HepG2 (cell line): ENCODE measurements around the gene RPP21. TPM values are rescaled to one million over a fixed set of nuclear protein-coding genes. Genes with fewer than 3 reads are reported as not detected.

Experiments used
- ASH2L ChIP-seq: fragments of 300-600, 200-600 bp; sonication (generic); IDR thresholded peaks from 2 replicates; pipeline ENCODE4 v1.7.0; 2017; ENCODE audit warnings: low read depth, mild to moderate bottlenecking, moderate library complexity, mixed read lengths, low read length; ENCODE audit not compliant: insufficient read length
- FOSL1 ChIP-seq: sonication (generic); formaldehyde crosslinking; IDR thresholded peaks from 2 replicates; pipeline ENCODE4 v1.9.0; 2021; ENCODE audit warnings: missing genetic modification reagents, borderline replicate concordance
- FOXK2 ChIP-seq: fragments of 450-650 bp; IDR thresholded peaks from 2 replicates; pipeline ENCODE4 v1.6.1; 2016
- MAZ ChIP-seq, 2 experiments: sonication (generic) in 1 of 2; formaldehyde crosslinking in 1 of 2; IDR thresholded peaks; 2 replicates each; pipeline versions ENCODE4 v1.5.0 to v1.6.1; 2012 to 2020; ENCODE audit warnings: low read depth in 2 of 2, mild to moderate bottlenecking in 2 of 2, borderline replicate concordance in 1 of 2, improper control_type of control experiment in 1 of 2, low read length in 1 of 2, missing genetic modification reagents in 1 of 2, moderate library complexity in 1 of 2
- NR2F2 ChIP-seq: IDR thresholded peaks from 2 replicates; pipeline ENCODE4 v1.6.1; 2012; ENCODE audit warnings: low read depth, inconsistent platforms, borderline replicate concordance
- SSRP1 ChIP-seq: IDR thresholded peaks from 2 replicates; pipeline ENCODE4 v1.6.1; 2016; ENCODE audit warnings: control low read depth
- TARDBP ChIP-seq: sonication (generic); formaldehyde crosslinking; IDR thresholded peaks from 2 replicates; pipeline ENCODE4 v1.8.0; 2022; ENCODE audit warnings: mild to moderate bottlenecking, missing genetic modification reagents
- ZNF264 ChIP-seq: sonication (generic); formaldehyde crosslinking; IDR thresholded peaks from 2 replicates; pipeline ENCODE4 v1.4.0; 2020; ENCODE audit warnings: missing genetic modification reagents
- ZNF501 ChIP-seq: sonication (generic); formaldehyde crosslinking; IDR thresholded peaks from 2 replicates; pipeline ENCODE4 v1.5.1; 2020; ENCODE audit warnings: mild to moderate bottlenecking, moderate library complexity, missing genetic modification reagents
- ZNF570 ChIP-seq: sonication (generic); formaldehyde crosslinking; IDR thresholded peaks from 2 replicates; pipeline ENCODE4 v1.4.0; 2020; ENCODE audit warnings: mild to moderate bottlenecking, missing genetic modification reagents, borderline replicate concordance
- ZNF761 ChIP-seq: sonication (generic); formaldehyde crosslinking; conservative IDR thresholded peaks from 2 replicates; pipeline ENCODE4 v1.4.0; 2020; ENCODE audit warnings: mild to moderate bottlenecking, missing genetic modification reagents
- polyA plus RNA-seq, 8 experiments: library from polyadenylated mRNA; depleted of rRNA in 3 of 8; stranded (reverse) in 7 of 8; unstranded in 1 of 8; fragments of >200 nt; fragmentation: Illumina TruSeq in 4 of 8; extraction: Trizol in 4 of 8; gene quantifications; 2 replicates each; pipeline versions ENCODE4 v1.2.1 to v1.2.3, GENCODE V29; 2011 to 2016; ENCODE audit warnings: low read depth in 4 of 8, missing spikeins in 1 of 8, mixed read lengths in 1 of 8; ENCODE audit not compliant: insufficient read depth in 1 of 8
- total RNA-seq, 5 experiments: library from RNA; depleted of rRNA; stranded (reverse); fragments of >200 nt; fragmentation: Illumina TruSeq; extraction: Trizol; gene quantifications; 2 replicates each; pipeline ENCODE4 v1.2.3, GENCODE V29; 2016; ENCODE audit warnings: low read depth in 1 of 5
- TF ChIP-seq, protein P1 (sequence below), 2 experiments: sonication (generic) in 1 of 2; formaldehyde crosslinking in 1 of 2; IDR thresholded peaks; 2 replicates each; pipeline versions ENCODE4 v1.5.1 to v1.6.1; 2011 to 2020; ENCODE audit warnings: borderline replicate concordance in 1 of 2, low read depth in 1 of 2, low read length in 1 of 2, mild to moderate bottlenecking in 1 of 2, missing genetic modification reagents in 1 of 2, moderate library complexity in 1 of 2
- TF ChIP-seq, protein P2 (sequence below): sonication (generic); formaldehyde crosslinking; IDR thresholded peaks from 2 replicates; pipeline ENCODE4; 2020; ENCODE audit warnings: missing genetic modification reagents, mild to moderate bottlenecking, borderline replicate concordance
- TF ChIP-seq, protein P3 (sequence below): sonication (generic); formaldehyde crosslinking; IDR thresholded peaks from one replicate; pipeline ENCODE4 v1.5.1; 2020; ENCODE audit warnings: mild to moderate bottlenecking, missing genetic modification reagents; ENCODE audit errors: not compliant biosample characterization

The RPP21 gene
- total and polyA plus RNA-seq, 2 of the 13 experiments (the other 11 are each of a cell fraction or from before 2014, with no cell fraction given), result 53.1 to 72.3 TPM

DNA sequence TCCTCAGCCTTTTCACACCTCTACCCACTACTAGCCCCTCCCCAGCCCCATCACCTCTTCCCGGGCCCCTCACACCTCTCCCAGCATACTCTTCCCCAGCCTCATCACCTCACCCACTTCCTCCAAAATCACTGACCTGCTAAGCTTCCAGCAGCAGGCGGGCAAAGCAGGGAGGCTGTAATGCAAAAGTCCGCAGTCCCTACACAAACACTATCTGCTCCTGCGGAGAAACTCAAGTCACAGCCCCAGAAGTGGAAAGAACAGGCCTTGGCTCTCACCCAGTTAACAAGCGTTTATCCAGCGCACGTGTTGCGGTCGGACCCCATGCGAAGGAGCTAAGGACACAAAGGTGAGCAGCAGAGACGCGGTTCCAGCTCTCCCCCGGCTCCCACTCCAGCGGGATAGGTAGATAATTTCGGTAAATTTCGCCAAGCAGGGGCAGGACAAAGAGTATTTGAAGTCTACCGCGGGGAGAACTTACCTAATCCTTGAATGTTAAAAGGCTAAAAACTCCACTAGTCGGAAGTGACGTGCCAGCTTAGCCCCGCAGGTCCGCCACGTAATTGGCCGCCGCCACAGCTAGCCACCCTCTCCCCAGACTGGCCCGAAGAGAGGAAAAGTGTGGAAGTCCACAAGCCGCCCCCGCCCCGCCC, 19.0 kb upstream of the RPP21 start (continued):
- 0 out of 2 replicates have a peak, but pooled peaks have one; percentile 59 for TF ChIP-seq ZNF570
- TF ChIP-seq, protein P1, sequence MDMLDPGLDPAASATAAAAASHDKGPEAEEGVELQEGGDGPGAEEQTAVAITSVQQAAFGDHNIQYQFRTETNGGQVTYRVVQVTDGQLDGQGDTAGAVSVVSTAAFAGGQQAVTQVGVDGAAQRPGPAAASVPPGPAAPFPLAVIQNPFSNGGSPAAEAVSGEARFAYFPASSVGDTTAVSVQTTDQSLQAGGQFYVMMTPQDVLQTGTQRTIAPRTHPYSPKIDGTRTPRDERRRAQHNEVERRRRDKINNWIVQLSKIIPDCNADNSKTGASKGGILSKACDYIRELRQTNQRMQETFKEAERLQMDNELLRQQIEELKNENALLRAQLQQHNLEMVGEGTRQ (IDR thresholded peaks at IDR 0.05; ENCODE audit: low read depth, low read length), result no peak
- TF ChIP-seq, protein P1 (CRISPR knock-in tag; IDR thresholded peaks at IDR 0.05; ENCODE audit: borderline replicate concordance), result 0 out of 2 replicates have a peak, but pooled peaks have one; percentile 36
- TF ChIP-seq TARDBP (CRISPR knock-in tag), result peak; percentile 51; the same call in 1 of the 2 replicates
- TF ChIP-seq ZNF264, result 0 out of 2 replicates have a peak, but pooled peaks have one; percentile 19
- TF ChIP-seq ZNF761 (CRISPR knock-in tag), result 0 out of 2 replicates have a peak, but pooled peaks have one; percentile 15
- TF ChIP-seq FOXK2, result no peak
- TF ChIP-seq, protein P2, sequence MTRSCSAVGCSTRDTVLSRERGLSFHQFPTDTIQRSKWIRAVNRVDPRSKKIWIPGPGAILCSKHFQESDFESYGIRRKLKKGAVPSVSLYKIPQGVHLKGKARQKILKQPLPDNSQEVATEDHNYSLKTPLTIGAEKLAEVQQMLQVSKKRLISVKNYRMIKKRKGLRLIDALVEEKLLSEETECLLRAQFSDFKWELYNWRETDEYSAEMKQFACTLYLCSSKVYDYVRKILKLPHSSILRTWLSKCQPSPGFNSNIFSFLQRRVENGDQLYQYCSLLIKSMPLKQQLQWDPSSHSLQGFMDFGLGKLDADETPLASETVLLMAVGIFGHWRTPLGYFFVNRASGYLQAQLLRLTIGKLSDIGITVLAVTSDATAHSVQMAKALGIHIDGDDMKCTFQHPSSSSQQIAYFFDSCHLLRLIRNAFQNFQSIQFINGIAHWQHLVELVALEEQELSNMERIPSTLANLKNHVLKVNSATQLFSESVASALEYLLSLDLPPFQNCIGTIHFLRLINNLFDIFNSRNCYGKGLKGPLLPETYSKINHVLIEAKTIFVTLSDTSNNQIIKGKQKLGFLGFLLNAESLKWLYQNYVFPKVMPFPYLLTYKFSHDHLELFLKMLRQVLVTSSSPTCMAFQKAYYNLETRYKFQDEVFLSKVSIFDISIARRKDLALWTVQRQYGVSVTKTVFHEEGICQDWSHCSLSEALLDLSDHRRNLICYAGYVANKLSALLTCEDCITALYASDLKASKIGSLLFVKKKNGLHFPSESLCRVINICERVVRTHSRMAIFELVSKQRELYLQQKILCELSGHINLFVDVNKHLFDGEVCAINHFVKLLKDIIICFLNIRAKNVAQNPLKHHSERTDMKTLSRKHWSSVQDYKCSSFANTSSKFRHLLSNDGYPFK (CRISPR knock-in tag), result peak; percentile 69
- TF ChIP-seq FOSL1 (CRISPR knock-in tag), result no peak
- TF ChIP-seq, protein P3, sequence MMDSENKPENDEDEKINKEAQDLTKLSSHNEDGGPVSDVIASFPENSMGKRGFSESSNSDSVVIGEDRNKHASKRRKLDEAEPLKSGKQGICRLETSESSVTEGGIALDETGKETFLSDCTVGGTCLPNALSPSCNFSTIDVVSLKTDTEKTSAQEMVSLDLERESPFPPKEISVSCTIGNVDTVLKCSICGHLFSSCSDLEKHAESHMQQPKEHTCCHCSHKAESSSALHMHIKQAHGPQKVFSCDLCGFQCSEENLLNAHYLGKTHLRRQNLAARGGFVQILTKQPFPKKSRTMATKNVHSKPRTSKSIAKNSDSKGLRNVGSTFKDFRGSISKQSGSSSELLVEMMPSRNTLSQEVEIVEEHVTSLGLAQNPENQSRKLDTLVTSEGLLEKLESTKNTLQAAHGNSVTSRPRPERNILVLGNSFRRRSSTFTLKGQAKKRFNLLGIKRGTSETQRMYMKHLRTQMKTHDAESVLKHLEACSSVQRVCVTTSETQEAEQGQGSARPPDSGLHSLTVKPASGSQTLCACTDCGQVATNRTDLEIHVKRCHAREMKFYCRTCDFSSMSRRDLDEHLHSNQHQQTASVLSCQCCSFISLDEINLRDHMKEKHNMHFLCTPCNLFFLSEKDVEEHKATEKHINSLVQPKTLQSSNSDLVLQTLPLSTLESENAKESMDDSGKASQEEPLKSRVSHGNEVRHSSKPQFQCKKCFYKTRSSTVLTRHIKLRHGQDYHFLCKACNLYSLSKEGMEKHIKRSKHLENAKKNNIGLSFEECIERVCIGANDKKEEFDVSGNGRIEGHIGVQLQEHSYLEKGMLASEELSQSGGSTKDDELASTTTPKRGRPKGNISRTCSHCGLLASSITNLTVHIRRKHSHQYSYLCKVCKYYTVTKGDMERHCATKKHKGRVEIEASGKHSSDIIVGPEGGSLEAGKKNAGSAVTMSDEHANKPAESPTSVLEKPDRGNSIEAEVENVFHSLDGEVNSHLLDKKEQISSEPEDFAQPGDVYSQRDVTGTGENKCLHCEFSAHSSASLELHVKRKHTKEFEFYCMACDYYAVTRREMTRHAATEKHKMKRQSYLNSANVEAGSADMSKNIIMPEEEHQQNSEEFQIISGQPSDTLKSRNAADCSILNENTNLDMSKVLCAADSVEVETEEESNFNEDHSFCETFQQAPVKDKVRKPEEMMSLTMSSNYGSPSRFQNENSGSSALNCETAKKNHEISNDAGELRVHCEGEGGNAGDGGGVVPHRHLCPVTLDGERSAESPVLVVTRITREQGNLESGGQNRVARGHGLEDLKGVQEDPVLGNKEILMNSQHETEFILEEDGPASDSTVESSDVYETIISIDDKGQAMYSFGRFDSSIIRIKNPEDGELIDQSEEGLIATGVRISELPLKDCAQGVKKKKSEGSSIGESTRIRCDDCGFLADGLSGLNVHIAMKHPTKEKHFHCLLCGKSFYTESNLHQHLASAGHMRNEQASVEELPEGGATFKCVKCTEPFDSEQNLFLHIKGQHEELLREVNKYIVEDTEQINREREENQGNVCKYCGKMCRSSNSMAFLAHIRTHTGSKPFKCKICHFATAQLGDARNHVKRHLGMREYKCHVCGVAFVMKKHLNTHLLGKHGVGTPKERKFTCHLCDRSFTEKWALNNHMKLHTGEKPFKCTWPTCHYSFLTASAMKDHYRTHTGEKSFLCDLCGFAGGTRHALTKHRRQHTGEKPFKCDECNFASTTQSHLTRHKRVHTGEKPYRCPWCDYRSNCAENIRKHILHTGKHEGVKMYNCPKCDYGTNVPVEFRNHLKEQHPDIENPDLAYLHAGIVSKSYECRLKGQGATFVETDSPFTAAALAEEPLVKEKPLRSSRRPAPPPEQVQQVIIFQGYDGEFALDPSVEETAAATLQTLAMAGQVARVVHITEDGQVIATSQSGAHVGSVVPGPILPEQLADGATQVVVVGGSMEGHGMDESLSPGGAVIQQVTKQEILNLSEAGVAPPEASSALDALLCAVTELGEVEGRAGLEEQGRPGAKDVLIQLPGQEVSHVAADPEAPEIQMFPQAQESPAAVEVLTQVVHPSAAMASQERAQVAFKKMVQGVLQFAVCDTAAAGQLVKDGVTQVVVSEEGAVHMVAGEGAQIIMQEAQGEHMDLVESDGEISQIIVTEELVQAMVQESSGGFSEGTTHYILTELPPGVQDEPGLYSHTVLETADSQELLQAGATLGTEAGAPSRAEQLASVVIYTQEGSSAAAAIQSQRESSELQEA (CRISPR knock-in tag), result no peak
- TF ChIP-seq NR2F2, result no peak
- no peak for TF ChIP-seq ASH2L
- TF ChIP-seq ZNF501 (CRISPR knock-in tag), result peak; percentile 98
- no peak for TF ChIP-seq MAZ (IDR thresholded peaks at IDR 0.05; ENCODE audit: borderline replicate concordance, low read depth, low read length)
- no peak; the same call in 1 of the 2 replicates for TF ChIP-seq MAZ (CRISPR knock-in tag; IDR thresholded peaks at IDR 0.05; ENCODE audit: low read depth)
- 0 out of 2 replicates have a peak, but pooled peaks have one; percentile 15 for TF ChIP-seq SSRP1 (CRISPR knock-in tag)
